HG02885 (cell line): ENCODE results near the gene YWHAG.
"Not testable (repeated sequence)": the region's sequence is repeated elsewhere in the genome, so short reads cannot be mapped to it uniquely, and the experiment has no call there.

Experiments used
- ATAC-seq: cut with Tn5 transposase; IDR thresholded peaks from one replicate; pipeline ENCODE4 v1.9.1; 2021; ENCODE audit warnings: mild to moderate bottlenecking; ENCODE audit not compliant: unreplicated experiment, poor library complexity

Gene YWHAG

GRCh38 chr7:76358481-76359110, at the start of gene YWHAG:
Gene YWHAG, minus strand, starts transcription at chr7:76358991. Its CDS starts 183 bp downstream, at chr7:76358808.
- ATAC-seq, result peak; percentile 73

- no peak for ATAC-seq
Measured at GRCh38 chr7:76408121-76408560, 49.4 kb upstream of the YWHAG start.

GRCh38 chr7:76407718-76408117, 48.9 kb upstream of the YWHAG start:
- ATAC-seq, result no peak

GRCh38 chr7:76405738-76406137, 46.9 kb upstream of the YWHAG start:
- no peak for ATAC-seq

- no peak for ATAC-seq
Measured at GRCh38 chr7:76403780-76404494, 45.1 kb upstream of the YWHAG start.

- not testable (repeated sequence) for ATAC-seq
Measured at GRCh38 chr7:76403097-76403496, 44.3 kb upstream of the YWHAG start.

GRCh38 chr7:76400248-76400647, 41.5 kb upstream of the YWHAG start:
- ATAC-seq, result no peak

GRCh38 chr7:76397409-76398183, 38.8 kb upstream of the YWHAG start:
- ATAC-seq, result peak; percentile 33

GRCh38 chr7:76396864-76397263, 38.1 kb upstream of the YWHAG start:
- no peak for ATAC-seq

- ATAC-seq, result no peak
Measured at GRCh38 chr7:76395965-76396726, 37.4 kb upstream of the YWHAG start.

GRCh38 chr7:76395605-76395964, 36.8 kb upstream of the YWHAG start:
- ATAC-seq, result not testable (repeated sequence)

GRCh38 chr7:76394957-76395356, 36.2 kb upstream of the YWHAG start:
- ATAC-seq, result no peak

- ATAC-seq, result peak; percentile 92
Measured at GRCh38 chr7:76393116-76394031, 34.6 kb upstream of the YWHAG start.

- ATAC-seq, result no peak
Measured at GRCh38 chr7:76392531-76393115, 33.8 kb upstream of the YWHAG start.

GRCh38 chr7:76390092-76390491, 31.3 kb upstream of the YWHAG start:
- no peak for ATAC-seq

- not testable (repeated sequence) for ATAC-seq
Measured at GRCh38 chr7:76387789-76388188, 29.0 kb upstream of the YWHAG start.

GRCh38 chr7:76386691-76387260, 28.0 kb upstream of the YWHAG start:
- no peak for ATAC-seq

- no peak for ATAC-seq
Measured at GRCh38 chr7:76383089-76383944, 24.5 kb upstream of the YWHAG start.
